BJ (cell line): ENCODE results near the gene TRPM3. TPM values are rescaled to one million over a fixed set of nuclear protein-coding genes. Genes with fewer than 3 reads are reported as not detected.

Experiments used
- CTCF ChIA-PET: fragments of 350-600 bp; formaldehyde crosslinking; extraction: SDS; loops from one replicate; lab custom pipeline; 2021; ENCODE audit warnings: antibody characterized with exemption, inconsistent platforms; lab: Yijun Ruan, JAX
- POLR2A ChIA-PET: fragments of 300-600 bp; sonication (Branson Sonifier 250); formaldehyde crosslinking; extraction: SDS; loops from one replicate; lab custom pipeline; 2021; ENCODE audit warnings: antibody characterized with exemption; lab: Charles Lee
- DNase-seq: peaks from one replicate; pipeline ENCODE4 v3.0.0-alpha.2; 2011; ENCODE audit warnings: low read depth
- H3K27me3 ChIP-seq: 2 replicates; pipeline ENCODE4 v1.6.0; 2011; ENCODE audit warnings: low read length; ENCODE audit not compliant: control insufficient read depth, insufficient read depth
- H3K36me3 ChIP-seq: 2 replicates; pipeline ENCODE4 v1.5.1; 2011; ENCODE audit warnings: low read length; ENCODE audit not compliant: control insufficient read depth, insufficient read depth
- H3K4me3 ChIP-seq: 2 replicates; pipeline ENCODE4 v1.5.1; 2011; ENCODE audit warnings: low read depth, mild to moderate bottlenecking, control low read depth, low read length
- polyA plus RNA-seq: library from polyadenylated mRNA; depleted of rRNA; stranded (reverse); fragments of >200 nt; gene quantifications from 2 replicates; pipeline ENCODE4 v1.2.3, GENCODE V29; 2011
- TF ChIP-seq, protein P1 (sequence below): IDR thresholded peaks from 2 replicates; pipeline ENCODE4 v1.5.1; 2011; ENCODE audit warnings: low read depth, mild to moderate bottlenecking, control low read depth, inconsistent platforms, low read length, moderate library complexity; ENCODE audit not compliant: insufficient read depth

The TRPM3 gene
- polyA plus RNA-seq, 1 experiment = 0.07 TPM

DNA sequence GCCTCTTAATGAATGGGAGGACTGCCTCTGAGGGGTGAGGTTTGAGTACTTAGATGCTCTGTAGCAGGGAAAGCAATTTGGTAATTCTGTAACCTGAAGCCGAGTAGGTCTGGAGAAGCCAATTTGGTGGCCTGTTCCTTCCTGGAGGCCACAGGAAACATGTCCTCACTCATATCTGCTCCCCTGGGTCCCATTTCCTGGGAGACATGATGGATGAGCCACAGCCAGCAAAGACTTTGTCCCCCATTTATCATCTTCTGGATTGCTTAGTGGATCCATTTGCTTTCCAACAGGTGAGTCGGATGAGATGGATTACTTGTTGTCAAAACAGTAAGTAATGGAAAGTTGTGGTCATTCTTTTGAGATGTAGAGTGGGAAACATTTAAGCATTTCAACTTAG is 607.1 kb downstream of the TRPM3 start:
- POLR2A ChIA-PET = no interaction called here
- TF ChIP-seq, protein P1, sequence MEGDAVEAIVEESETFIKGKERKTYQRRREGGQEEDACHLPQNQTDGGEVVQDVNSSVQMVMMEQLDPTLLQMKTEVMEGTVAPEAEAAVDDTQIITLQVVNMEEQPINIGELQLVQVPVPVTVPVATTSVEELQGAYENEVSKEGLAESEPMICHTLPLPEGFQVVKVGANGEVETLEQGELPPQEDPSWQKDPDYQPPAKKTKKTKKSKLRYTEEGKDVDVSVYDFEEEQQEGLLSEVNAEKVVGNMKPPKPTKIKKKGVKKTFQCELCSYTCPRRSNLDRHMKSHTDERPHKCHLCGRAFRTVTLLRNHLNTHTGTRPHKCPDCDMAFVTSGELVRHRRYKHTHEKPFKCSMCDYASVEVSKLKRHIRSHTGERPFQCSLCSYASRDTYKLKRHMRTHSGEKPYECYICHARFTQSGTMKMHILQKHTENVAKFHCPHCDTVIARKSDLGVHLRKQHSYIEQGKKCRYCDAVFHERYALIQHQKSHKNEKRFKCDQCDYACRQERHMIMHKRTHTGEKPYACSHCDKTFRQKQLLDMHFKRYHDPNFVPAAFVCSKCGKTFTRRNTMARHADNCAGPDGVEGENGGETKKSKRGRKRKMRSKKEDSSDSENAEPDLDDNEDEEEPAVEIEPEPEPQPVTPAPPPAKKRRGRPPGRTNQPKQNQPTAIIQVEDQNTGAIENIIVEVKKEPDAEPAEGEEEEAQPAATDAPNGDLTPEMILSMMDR = no peak
- Histone ChIP-seq H3K4me3 (no peak overlapping the region), H3K27me3 (no peaks in the 10 kb centered on the region), H3K36me3 (no peaks in the 10 kb centered on the region)
- DNase-seq = no peak
- CTCF ChIA-PET = interaction anchor here (1.3 to 2.0 kb wide), 2 partner anchors 8 to 88 kb away, joined by 3 to 5 read pairs; no protein-coding TSS in a partner anchor

GRCh38 chr9:70511858-70512257 is 609.6 kb downstream of the TRPM3 start:
- ChIA-PET POLR2A (no interaction called here), CTCF (interaction anchor here (0.7 to 1.5 kb wide), 5 partner anchors 8 to 31 kb away, joined by 3 to 5 read pairs (median 3); no protein-coding TSS in a partner anchor)
- Histone ChIP-seq H3K36me3 (no peaks in the 10 kb centered on the region), H3K27me3 (no peaks in the 10 kb centered on the region), H3K4me3 (no peak overlapping the region)
- TF ChIP-seq, protein P1 = no peak
- DNase-seq = no peak

GRCh38 chr9:70510157-70510770 is 611.2 kb downstream of the TRPM3 start:
- no peak for DNase-seq
- ChIA-PET CTCF (interaction anchor here (0.6 to 2.1 kb wide), 9 partner anchors 10 to 597 kb away, joined by 3 to 6 read pairs (median 3); no protein-coding TSS in a partner anchor), POLR2A (no interaction called here)
- Histone ChIP-seq H3K36me3 (no peaks in the 10 kb centered on the region), H3K4me3 (no peak overlapping the region), H3K27me3 (no peaks in the 10 kb centered on the region)
- TF ChIP-seq, protein P1 = peak; percentile 54

DNA sequence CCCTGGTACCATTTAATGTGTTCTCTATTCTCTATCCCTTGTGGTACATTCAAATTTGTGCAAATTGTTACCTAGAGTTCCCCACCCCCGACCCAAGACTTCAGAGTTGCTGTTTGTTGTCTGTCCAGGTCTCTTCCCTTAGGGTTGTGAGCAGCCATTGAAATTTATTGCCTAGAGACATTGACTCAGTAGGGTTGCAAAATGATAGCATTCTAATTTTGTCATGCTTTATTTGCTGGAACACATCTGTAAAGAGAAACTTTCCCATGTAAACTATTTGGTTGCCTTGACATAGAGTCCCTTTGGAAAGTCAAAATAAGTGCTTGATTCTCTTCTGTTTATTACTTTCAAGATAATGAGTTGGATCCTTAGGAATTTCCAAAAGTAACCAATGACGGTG is 615.3 kb downstream of the TRPM3 start:
- ChIA-PET CTCF (interaction anchor here (1.5 kb wide), 1 partner anchor 21 kb away, joined by 3 read pairs; no protein-coding TSS in a partner anchor), POLR2A (no interaction called here)
- no peaks in the 10 kb centered on the region for H3K27me3 ChIP-seq
- H3K36me3 ChIP-seq = no peaks in the 10 kb centered on the region
- H3K4me3 ChIP-seq = no peak overlapping the region
- TF ChIP-seq, protein P1 = no peak
- DNase-seq = peak; percentile 74

DNA sequence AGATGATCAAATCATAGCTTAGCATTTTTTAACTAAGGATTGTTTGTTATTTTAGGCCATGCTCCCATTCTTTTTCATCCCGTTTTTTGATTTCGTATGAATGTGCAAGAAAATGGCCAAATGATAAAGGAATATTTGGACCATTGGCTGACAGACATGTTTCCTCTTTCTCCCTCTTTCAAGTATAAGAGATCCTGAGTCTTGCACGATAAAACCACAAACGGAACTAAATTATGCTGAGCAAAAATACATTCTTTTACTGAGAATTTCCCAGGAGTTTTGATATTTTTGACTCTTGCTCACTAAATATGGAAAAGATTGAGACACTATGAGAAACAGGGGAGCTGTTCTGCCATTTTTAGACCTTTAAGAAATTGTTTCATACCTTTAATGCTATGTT is 616.6 kb downstream of the TRPM3 start:
- no peak overlapping the region for H3K4me3 ChIP-seq
- ChIA-PET POLR2A (interaction anchor here (0.5 kb wide), 1 partner anchor 86 kb away, joined by 3 read pairs; no protein-coding TSS in a partner anchor), CTCF (interaction anchor here (1.5 kb wide), 1 partner anchor 20 kb away, joined by 3 read pairs; no protein-coding TSS in a partner anchor)
- DNase-seq = no peak
- TF ChIP-seq, protein P1 = no peak
- H3K36me3 ChIP-seq = no peaks in the 10 kb centered on the region
- H3K27me3 ChIP-seq = no peaks in the 10 kb centered on the region
